OCI-LY1 (cell line): ENCODE measurements around the gene SAMD14.
A peak's percentile ranks its signal among the peaks of the same experiment; 100 is the strongest.

Source experiments
- H2AFZ ChIP-seq: fragments of 200-600 bp; sonication (generic), shearing (Covaris generic); 2 replicates; pipeline ENCODE4 v1.6.0; 2014; ENCODE audit warnings: antibody characterized with exemption, mild to moderate bottlenecking, low read length
- H3F3A ChIP-seq: fragments of 200-600 bp; sonication (generic), shearing (Covaris generic); 2 replicates; pipeline ENCODE4 v1.6.0; 2014; ENCODE audit warnings: mild to moderate bottlenecking, antibody characterized with exemption, low read length, moderate library complexity; ENCODE audit not compliant: insufficient read depth
- H3K27ac ChIP-seq: fragments of 200-600 bp; sonication (generic); 2 replicates; pipeline ENCODE4 v1.5.1; 2014; ENCODE audit warnings: low read length, mixed run types, mild to moderate bottlenecking, low read depth; ENCODE audit not compliant: poor library complexity, severe bottlenecking
- H3K27me3 ChIP-seq: fragments of 200-600 bp; sonication (generic); 2 replicates; pipeline ENCODE4 v1.6.0; 2014; ENCODE audit warnings: antibody characterized with exemption, mild to moderate bottlenecking, low read length, moderate library complexity; ENCODE audit not compliant: insufficient read depth
- H3K36me3 ChIP-seq: fragments of 200-600 bp; sonication (generic); 2 replicates; pipeline ENCODE4 v1.6.1; 2014; ENCODE audit warnings: mild to moderate bottlenecking, antibody characterized with exemption, low read length, moderate library complexity, mixed read lengths; ENCODE audit not compliant: insufficient read depth
- H3K4me1 ChIP-seq: fragments of 200-600 bp; sonication (generic); 2 replicates; pipeline ENCODE4 v1.5.1; 2014; ENCODE audit warnings: mild to moderate bottlenecking, low read length, moderate library complexity; ENCODE audit not compliant: insufficient read depth, severe bottlenecking
- H3K4me2 ChIP-seq: fragments of 200-600 bp; sonication (generic), shearing (Covaris generic); 2 replicates; pipeline ENCODE4 v1.6.1; 2014; ENCODE audit warnings: low read length
- H3K4me3 ChIP-seq: fragments of 200-600 bp; sonication (generic); 2 replicates; pipeline ENCODE4 v1.5.1; 2014; ENCODE audit warnings: low read length, low read depth, mild to moderate bottlenecking, mixed read lengths; ENCODE audit not compliant: poor library complexity, severe bottlenecking
- H3K79me2 ChIP-seq: fragments of 200-600 bp; shearing (Covaris generic); 2 replicates; pipeline ENCODE4 v1.6.1; 2016; ENCODE audit warnings: mixed run types, low read length, mixed read lengths; ENCODE audit not compliant: insufficient read depth
- H3K9ac ChIP-seq: fragments of 200-600 bp; sonication (generic), shearing (Covaris generic); 2 replicates; pipeline ENCODE4 v1.6.1; 2014; ENCODE audit warnings: mild to moderate bottlenecking, low read length, mixed read lengths
- H3K9me2 ChIP-seq: fragments of 200-600 bp; sonication (generic), shearing (Covaris generic); 2 replicates; pipeline ENCODE4 v1.6.1; 2014; ENCODE audit warnings: low read depth, mild to moderate bottlenecking, low read length, mixed read lengths
- H3K9me3 ChIP-seq: fragments of 200-600 bp; shearing (Covaris generic); 2 replicates; pipeline ENCODE4 v1.6.1; 2014; ENCODE audit warnings: low read length, mixed read lengths
- H4K20me1 ChIP-seq: fragments of 200-600 bp; sonication (generic), shearing (Covaris generic); 2 replicates; pipeline ENCODE4 v1.6.0; 2016; ENCODE audit warnings: mild to moderate bottlenecking, low read length; ENCODE audit not compliant: insufficient read depth
- CTCF ChIP-seq: fragments of 200-600 bp; sonication (generic), shearing (Covaris generic); IDR thresholded peaks from 2 replicates; pipeline ENCODE4 v1.5.1; 2017; ENCODE audit warnings: mild to moderate bottlenecking, antibody characterized with exemption, low read length, moderate library complexity, mixed read lengths
- EZH2 ChIP-seq: fragments of 200-600 bp; sonication (generic), shearing (Covaris generic); IDR thresholded peaks from 2 replicates; pipeline ENCODE4 v1.8.0; 2017; ENCODE audit warnings: borderline replicate concordance, mixed run types, mild to moderate bottlenecking, antibody characterized with exemption, low read length, moderate library complexity, mixed read lengths

The SAMD14 gene

GRCh38 chr17:50096758-50097157 is 33.2 kb downstream of the SAMD14 start:
- no peaks in the 10 kb centered on the region for H3K9me2 ChIP-seq
- no peaks in the 10 kb centered on the region for H3F3A ChIP-seq
- no peak for TF ChIP-seq CTCF
- no peak for TF ChIP-seq EZH2
- no peaks in the 10 kb centered on the region for H3K36me3 ChIP-seq
- no peak overlapping the region for H2AFZ ChIP-seq
- no peaks in the 10 kb centered on the region for H3K9me3 ChIP-seq
- H3K27ac ChIP-seq = no peak overlapping the region
- no peak overlapping the region; the same call in 1 of the 2 replicates for H3K4me2 ChIP-seq
- no peak overlapping the region for H3K9ac ChIP-seq
- no peaks in the 10 kb centered on the region for H3K79me2 ChIP-seq
- no peaks in the 10 kb centered on the region for H4K20me1 ChIP-seq
- H3K4me3 ChIP-seq = no peak overlapping the region
- peaks cover 15% of the 10 kb centered on the region for H3K4me1 ChIP-seq
- H3K27me3 ChIP-seq = no peaks in the 10 kb centered on the region

- Histone ChIP-seq H2AFZ (no peak overlapping the region), H3K27me3 (no peaks in the 10 kb centered on the region; the same call in 1 of the 2 replicates), H3K4me2 (peak overlapping the region; percentile 88), H3K79me2 (no peaks in the 10 kb centered on the region), H3F3A (no peaks in the 10 kb centered on the region), H3K9me2 (no peaks in the 10 kb centered on the region), H4K20me1 (no peaks in the 10 kb centered on the region), H3K4me3 (peak overlapping the region; percentile 88), H3K4me1 (peaks cover 15% of the 10 kb centered on the region), H3K27ac (no peak overlapping the region), H3K9me3 (no peaks in the 10 kb centered on the region), H3K36me3 (no peaks in the 10 kb centered on the region), H3K9ac (peak overlapping the region; percentile 80; the same call in 1 of the 2 replicates)
- TF ChIP-seq EZH2 (no peak), CTCF (no peak)
Observed at GRCh38 chr17:50096092-50096491, 33.9 kb downstream of the SAMD14 start.

GRCh38 chr17:50095626-50096037 is 34.3 kb downstream of the SAMD14 start:
- H3K4me2 ChIP-seq = peak overlapping the region; percentile 88
- no peaks in the 10 kb centered on the region for H3K79me2 ChIP-seq
- peak overlapping the region; percentile 80 for H3K9ac ChIP-seq
- H3K4me3 ChIP-seq = peak overlapping the region; percentile 88
- no peak overlapping the region for H3K27ac ChIP-seq
- TF ChIP-seq CTCF (no peak), EZH2 (no peak)
- 0 out of 2 replicates have a peak overlapping the region, but pooled peaks have one; percentile 26 for H2AFZ ChIP-seq
- no peaks in the 10 kb centered on the region for H3K9me3 ChIP-seq
- no peaks in the 10 kb centered on the region; the same call in 1 of the 2 replicates for H3K27me3 ChIP-seq
- peaks cover 15% of the 10 kb centered on the region for H3K4me1 ChIP-seq
- no peaks in the 10 kb centered on the region for H3F3A ChIP-seq
- H3K36me3 ChIP-seq = no peaks in the 10 kb centered on the region
- H4K20me1 ChIP-seq = no peaks in the 10 kb centered on the region
- no peaks in the 10 kb centered on the region for H3K9me2 ChIP-seq
